GM21381 (cell line): ENCODE data around the gene SIX2.

Experiments used
- ATAC-seq: cut with Tn5 transposase; IDR thresholded peaks from one replicate; pipeline ENCODE4 v1.9.1; 2021; ENCODE audit warnings: mild to moderate bottlenecking, moderate library complexity; ENCODE audit not compliant: unreplicated experiment

SIX2 gene

GRCh38 chr2:44967727-44968432 lies 41.4 kb downstream of the SIX2 start:
- ATAC-seq = no peak

- no peak for ATAC-seq
Measured at GRCh38 chr2:44967056-44967455, 42.2 kb downstream of the SIX2 start.

- no peak for ATAC-seq
Measured at GRCh38 chr2:44965684-44966083, 43.6 kb downstream of the SIX2 start.

GRCh38 chr2:44964752-44965236 lies 44.5 kb downstream of the SIX2 start:
- no peak for ATAC-seq

GRCh38 chr2:44962176-44962695 lies 47.0 kb downstream of the SIX2 start:
- ATAC-seq = no peak

- ATAC-seq = no peak
Measured at GRCh38 chr2:44960871-44961270, 48.4 kb downstream of the SIX2 start.

GRCh38 chr2:44959855-44960254 lies 49.4 kb downstream of the SIX2 start:
- ATAC-seq = no peak

- no peak for ATAC-seq
Measured at GRCh38 chr2:44957656-44958327, 51.5 kb downstream of the SIX2 start.

- no peak for ATAC-seq
Measured at GRCh38 chr2:44956843-44957242, 52.4 kb downstream of the SIX2 start.

- peak; percentile 54 for ATAC-seq
Measured at GRCh38 chr2:44955593-44956392, 53.5 kb downstream of the SIX2 start.
